ENCODE results near the gene KIF19. TPM values are rescaled to one million over a fixed set of nuclear protein-coding genes. Genes with fewer than 3 reads are reported as not detected.

Gene KIF19
- total RNA-seq, 1 experiment from 2014 or later: not detected

GRCh38 chr17:74371653-74372147 is 45.7 kb downstream of the KIF19 start:
- ChIA-PET POLR2A (no interaction called here), CTCF (no interaction called here)
- Histone ChIP-seq H3K4me3 (ENCODE audit: low read depth in 2 of 2, low read length in 2 of 2) (no peak overlapping the region), H3K27me3 (ENCODE audit: control insufficient read depth, insufficient read depth, low read length) (peaks cover 5% of the 10 kb centered on the region), H3K27ac (ENCODE audit: low read length) (no peak overlapping the region), H3K9me3 (ENCODE audit: control insufficient read depth, insufficient read depth, low read depth, low read length) (no peaks in the 10 kb centered on the region), H3K36me3 (ENCODE audit: control insufficient read depth, insufficient read depth, low read length) (no peaks in the 10 kb centered on the region), H3K4me1 (ENCODE audit: control insufficient read depth, insufficient read depth, low read length) (no peaks in the 10 kb centered on the region; the same call in 1 of the 2 replicates)
- intact Hi-C loops (cut with micrococcal nuclease; ENCODE audit: unreplicated experiment) (no loop called here), in situ Hi-C loops (cut with HindIII; ENCODE audit: low pct_unique_long_range_greater_than_20kb, low sequenced_read_pairs) (no loop called here)
- TF ChIP-seq REST (IDR thresholded peaks at IDR 0.05; ENCODE audit: insufficient read depth in 1 of 2, low read depth in 2 of 2, low read length in 1 of 2) (no peak), POLR2AphosphoS5 (IDR thresholded peaks at IDR 0.05; ENCODE audit: low read depth, low read length) (no peak), CTCF (IDR thresholded peaks at IDR 0.05) (no peak), TCF7L2 (IDR thresholded peaks at IDR 0.05; ENCODE audit: low read depth, low read length) (no peak), SIN3A (IDR thresholded peaks at IDR 0.05; ENCODE audit: borderline replicate concordance, insufficient read depth, low read depth, low read length) (no peak)
- no peak for ATAC-seq
- no peak for DNase-seq (ENCODE audit: low read depth, low spot score)
- BruUV-seq (replicated peaks): no TSS peak

GRCh38 chr17:74372426-74372825 is 46.4 kb downstream of the KIF19 start:
- in situ Hi-C loops (cut with HindIII; ENCODE audit: low pct_unique_long_range_greater_than_20kb, low sequenced_read_pairs): no loop called here
- Histone ChIP-seq H3K27me3 (ENCODE audit: control insufficient read depth, insufficient read depth, low read length) (peaks cover 8% of the 10 kb centered on the region), H3K9me3 (ENCODE audit: control insufficient read depth, insufficient read depth, low read depth, low read length) (no peaks in the 10 kb centered on the region), H3K27ac (ENCODE audit: low read length) (no peak overlapping the region), H3K36me3 (ENCODE audit: control insufficient read depth, insufficient read depth, low read length) (no peaks in the 10 kb centered on the region), H3K4me3 (ENCODE audit: low read depth in 2 of 2, low read length in 2 of 2) (no peak overlapping the region), H3K4me1 (ENCODE audit: control insufficient read depth, insufficient read depth, low read length) (no peaks in the 10 kb centered on the region; the same call in 1 of the 2 replicates)
- ChIA-PET POLR2A (no interaction called here), CTCF (no interaction called here)
- DNase-seq (ENCODE audit: low read depth, low spot score) (no peak), ATAC-seq (no peak)
- no peak for TF ChIP-seq POLR2AphosphoS5 (IDR thresholded peaks at IDR 0.05; ENCODE audit: low read depth, low read length)
- TF ChIP-seq SIN3A (IDR thresholded peaks at IDR 0.05; ENCODE audit: borderline replicate concordance, insufficient read depth, low read depth, low read length): no peak
- no peak for TF ChIP-seq TCF7L2 (IDR thresholded peaks at IDR 0.05; ENCODE audit: low read depth, low read length)
- no peak for TF ChIP-seq REST (IDR thresholded peaks at IDR 0.05; ENCODE audit: insufficient read depth in 1 of 2, low read depth in 2 of 2, low read length in 1 of 2)
- TF ChIP-seq CTCF (IDR thresholded peaks at IDR 0.05): no peak
- intact Hi-C loops (cut with micrococcal nuclease; ENCODE audit: unreplicated experiment): no loop called here
- no TSS peak for BruUV-seq (replicated peaks)
